NCI-H446 treated with DMSO at 0.1 percent for 48 hours (cell line): Measurements from ENCODE around the gene PLEKHH2.

Experiments used
- DNase-seq: peaks from one replicate; lab custom pipeline; 2025; lab: John Stamatoyannopoulos, UW

Gene PLEKHH2

DNA sequence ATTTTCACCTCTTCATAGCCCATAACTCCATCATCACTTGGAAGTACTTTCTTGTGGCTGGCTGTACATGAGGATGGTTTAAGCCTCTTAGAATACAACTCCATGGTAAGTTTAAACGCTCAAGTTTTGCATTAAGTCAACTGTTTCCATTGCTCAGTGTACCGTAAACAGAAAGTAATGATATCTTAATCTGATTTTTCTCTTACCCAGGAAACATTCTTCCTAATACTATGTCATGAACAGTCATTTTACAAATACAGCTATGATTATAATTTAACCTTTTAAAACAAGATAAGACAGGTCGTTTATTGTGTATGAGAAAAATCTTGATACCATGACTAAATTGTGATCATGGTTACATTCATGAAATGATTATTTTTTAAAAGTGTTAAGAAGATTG lies 125.2 kb downstream of the PLEKHH2 start:
- DNase-seq, result no peak

DNA sequence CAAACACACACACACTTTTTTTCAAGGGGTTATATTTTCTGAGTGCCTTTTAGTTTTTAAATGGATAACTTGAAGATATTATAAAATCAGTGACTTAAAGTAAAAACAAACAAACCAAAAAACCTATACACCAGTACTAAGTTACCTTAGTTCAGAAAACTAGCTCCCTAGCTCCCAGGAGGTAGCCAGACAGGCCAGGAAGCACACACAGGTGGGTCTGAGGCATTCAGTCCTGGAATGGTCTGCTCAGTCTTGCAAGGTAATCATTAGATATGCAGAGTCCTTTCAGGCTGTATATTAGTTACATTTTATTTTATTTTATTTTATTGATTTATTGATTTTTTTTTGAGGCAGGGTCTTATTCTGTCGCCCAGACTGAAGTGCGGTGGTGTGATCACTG lies 126.0 kb downstream of the PLEKHH2 start:
- no peak for DNase-seq

DNA sequence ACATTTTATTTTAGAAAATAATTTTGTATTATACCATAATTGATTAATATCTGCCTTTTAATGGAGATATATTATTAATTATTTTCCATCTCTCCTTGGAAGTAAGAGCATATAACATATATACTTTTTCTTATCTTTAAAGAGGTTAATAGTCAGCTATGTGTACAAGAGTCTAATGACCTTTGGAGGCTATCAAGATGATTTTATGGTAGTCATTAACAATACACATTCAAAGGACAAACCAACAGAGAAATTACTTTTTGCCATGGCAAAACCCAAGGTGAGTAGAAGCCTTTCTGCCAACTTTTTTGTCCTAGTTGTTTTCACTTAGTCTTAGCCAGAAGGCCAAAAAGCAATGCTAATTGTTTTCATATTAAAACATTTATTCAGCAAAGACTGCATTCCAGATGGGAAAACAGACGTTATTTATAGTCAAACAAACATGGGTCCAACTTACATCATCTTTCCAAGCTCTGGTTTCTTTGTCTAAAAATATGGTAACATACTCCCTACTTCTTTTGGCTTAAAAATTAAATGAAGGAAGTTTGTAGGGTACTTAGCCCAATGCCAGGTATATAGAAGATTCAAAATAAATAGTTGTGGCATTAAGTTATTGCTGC lies 127.1 kb downstream of the PLEKHH2 start:
- DNase-seq, result peak; percentile 39

DNA sequence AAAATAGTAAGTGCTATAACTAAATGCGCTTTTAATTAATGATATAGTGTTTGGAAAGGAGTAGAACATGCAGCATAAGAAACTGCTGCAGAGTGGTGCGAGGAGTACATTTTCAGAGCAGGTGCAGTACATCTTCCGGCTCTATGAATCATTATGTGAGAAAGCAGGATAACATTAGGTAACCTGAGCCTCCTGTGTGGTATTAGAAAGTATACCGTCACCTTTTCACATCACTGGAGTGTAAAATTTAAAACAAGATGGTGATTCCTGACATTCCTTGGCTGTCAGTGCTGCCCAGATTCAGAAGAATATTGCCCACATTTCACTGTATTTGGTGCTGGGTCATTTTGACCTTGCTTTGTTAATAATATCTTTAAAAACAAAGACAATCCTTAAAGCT lies 128.9 kb downstream of the PLEKHH2 start:
- no peak for DNase-seq

DNA sequence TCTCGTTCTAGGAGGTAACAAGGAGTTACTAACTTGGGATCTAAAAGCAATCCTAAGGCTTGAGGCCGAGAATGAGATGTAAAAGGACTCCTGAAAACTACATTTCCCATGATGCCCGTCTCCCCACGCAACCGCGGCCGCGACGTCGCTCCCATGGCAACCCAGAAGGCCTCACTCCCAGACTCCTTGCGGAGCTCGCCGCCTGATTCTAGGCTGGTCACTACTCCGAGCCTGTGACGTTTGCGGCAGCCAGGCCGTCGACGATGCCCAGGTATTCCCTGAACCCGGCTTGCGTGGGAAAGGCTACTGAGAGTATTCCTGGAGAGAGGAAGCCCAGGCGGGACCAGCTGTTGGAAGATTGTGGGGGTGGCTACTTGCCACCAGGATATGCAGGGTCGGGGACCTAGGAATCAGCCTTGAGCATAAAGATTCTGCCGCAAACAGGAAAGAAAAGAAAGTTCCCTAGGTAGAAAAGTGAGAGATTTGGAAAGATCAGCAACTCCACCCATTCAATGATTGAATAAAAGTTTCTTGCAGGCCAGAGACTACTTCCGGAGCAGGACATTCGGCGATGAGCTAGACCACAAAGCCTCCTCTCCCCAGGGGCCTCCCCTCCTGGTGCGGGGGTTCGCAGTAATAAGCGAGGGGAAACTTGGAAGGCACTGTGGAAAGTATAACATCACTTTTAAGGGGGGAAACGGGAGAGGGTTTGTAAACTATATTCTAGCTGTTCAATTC lies 137.0 kb downstream of the PLEKHH2 start, which contains the start of gene DYNC2LI1:
TSS of gene DYNC2LI1 (plus strand) at position 164 of the 738 bp plus-strand sequence. CDS start at position 264, 100 bp downstream.
- DNase-seq, result peak; percentile 51

DNA sequence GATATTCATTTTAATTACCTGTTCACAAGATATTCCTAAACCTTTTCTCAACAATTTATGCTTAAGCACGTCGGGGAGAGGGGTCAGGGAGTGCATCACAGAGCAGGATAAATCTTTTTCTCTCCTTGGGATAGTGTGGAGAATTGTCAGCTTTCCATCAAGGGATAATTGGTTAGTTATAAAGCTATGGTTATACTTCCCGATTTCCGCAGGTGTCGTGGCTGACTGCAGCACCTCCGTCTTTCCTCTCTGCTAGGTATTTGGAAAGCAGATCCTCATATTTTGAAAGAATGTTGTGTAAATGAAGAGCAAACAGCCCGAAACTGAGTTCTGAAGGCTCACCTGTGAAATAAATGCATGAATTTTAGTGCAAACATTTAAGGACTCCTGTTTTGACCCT lies 137.6 kb downstream of the PLEKHH2 start:
- DNase-seq, result no peak

DNA sequence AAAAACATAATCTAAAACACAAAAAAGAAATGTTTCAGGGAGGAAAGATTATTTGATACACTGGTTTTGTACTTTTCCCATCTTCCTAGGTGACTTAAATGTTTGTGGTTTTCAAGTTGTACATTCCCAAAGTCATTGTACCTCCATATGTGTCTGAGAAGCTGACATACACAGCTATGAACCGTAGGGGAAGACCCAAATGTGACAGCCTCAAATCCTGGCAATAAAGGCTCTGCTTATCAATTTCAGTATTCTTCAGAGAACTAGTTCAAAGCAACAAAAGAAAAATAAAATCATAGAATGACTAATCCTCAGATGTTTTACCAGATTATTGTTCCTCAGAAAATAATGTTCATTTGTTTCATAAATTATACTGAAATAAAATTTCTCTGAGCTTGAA lies 139.3 kb downstream of the PLEKHH2 start:
- DNase-seq, result no peak

DNA sequence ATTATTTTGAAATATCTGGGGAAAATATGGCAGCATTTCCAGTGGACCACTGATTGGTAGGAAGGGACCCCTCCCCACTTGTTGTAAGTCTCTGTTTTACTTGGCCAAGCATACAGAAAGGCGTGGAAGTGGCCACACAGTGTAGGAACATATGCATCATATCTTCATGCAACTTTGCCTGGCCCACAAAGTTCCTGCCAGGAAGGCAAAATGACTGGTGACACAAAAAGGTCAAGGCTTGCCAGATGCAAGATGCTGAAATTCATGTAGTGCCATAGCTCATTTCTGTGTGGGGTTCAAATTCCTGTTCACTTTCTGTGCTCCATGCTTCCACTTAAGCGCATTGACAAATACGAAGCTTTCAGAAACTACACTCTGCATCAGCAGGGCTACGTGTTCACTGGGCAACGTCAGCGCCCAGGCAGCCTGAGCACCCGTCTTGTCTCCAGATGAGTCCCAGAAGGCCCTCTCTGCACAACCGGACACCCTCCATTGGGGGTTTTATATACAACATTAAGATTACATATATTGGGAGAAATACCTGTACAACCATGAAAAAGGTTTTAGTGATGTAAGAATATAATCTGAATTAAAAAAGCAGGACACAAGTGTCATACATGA lies 140.4 kb downstream of the PLEKHH2 start:
- DNase-seq, result no peak

DNA sequence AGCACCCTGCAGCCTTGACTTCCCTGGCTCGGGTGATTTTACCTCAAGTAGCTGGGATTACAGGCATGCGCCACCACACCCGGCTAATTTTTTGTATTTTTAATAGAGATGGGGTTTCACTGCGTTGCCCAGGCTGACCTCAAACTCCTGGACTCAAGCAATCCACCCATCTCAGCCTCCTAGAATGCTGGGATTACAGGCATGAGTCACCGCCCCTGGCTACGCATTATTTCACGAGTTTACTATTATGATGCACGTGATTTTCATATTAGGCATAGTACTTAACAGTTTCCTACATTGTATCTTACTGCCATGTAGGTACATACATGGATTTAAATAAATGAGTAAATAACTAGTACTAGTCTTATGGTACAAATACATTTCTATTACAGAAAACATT lies 141.2 kb downstream of the PLEKHH2 start:
- DNase-seq, result no peak

DNA sequence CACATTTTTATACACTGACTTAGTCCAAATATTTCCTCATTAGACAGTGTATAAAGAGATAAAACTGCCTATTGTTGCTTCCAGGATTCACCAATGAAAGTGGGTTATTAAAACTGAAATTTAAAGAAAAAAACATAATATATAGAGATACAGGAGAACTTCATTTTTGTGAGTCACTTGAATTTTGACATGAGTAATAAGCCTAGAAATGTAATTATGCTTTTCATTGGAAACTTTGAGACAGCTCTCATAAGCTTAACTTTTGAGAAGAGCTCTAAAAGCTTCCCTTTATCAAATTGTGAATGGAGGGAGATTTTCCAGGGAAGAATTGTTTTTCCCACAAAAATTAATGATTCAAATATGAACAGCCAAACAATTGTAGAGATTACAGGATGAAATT lies 150.8 kb downstream of the PLEKHH2 start:
- no peak for DNase-seq

DNA sequence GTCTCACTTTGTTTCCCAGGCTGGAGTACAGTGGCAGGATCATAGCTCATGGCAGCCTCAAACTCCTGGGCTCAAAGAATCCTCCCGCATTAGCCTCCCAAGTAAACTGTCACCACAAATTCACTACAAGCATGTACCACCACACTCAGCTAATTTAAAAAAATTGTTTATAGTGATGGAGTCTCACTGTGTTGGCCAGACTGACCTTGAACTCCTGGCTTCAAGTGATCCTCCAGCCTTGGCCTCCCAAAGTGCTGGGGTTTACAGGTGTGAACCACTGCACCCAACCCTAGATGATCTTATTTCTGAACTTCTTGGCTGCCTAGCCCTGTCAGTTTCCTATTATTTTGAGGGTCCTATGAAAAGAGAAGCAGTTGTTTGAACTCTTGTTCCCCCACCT lies 151.6 kb downstream of the PLEKHH2 start:
- DNase-seq, result no peak

DNA sequence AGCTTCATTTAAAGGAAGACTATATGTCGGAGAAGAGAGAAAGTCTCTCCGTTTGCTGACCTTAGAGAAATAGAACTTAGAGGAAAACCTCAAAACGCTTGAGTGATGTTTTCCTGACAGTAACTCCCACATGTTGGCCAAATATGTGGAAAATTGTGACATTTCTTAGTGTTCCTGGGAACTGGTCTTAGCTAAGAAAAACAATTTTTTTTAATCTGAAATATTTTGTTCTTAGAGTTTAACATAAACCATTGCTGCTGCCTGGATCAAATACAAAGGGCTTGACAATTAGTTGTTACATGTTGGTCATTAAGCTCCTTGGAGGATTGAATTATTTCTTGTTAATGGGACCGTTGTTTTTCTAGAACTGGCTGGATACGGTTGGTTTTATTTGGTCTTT lies 153.1 kb downstream of the PLEKHH2 start:
- DNase-seq, result no peak

DNA sequence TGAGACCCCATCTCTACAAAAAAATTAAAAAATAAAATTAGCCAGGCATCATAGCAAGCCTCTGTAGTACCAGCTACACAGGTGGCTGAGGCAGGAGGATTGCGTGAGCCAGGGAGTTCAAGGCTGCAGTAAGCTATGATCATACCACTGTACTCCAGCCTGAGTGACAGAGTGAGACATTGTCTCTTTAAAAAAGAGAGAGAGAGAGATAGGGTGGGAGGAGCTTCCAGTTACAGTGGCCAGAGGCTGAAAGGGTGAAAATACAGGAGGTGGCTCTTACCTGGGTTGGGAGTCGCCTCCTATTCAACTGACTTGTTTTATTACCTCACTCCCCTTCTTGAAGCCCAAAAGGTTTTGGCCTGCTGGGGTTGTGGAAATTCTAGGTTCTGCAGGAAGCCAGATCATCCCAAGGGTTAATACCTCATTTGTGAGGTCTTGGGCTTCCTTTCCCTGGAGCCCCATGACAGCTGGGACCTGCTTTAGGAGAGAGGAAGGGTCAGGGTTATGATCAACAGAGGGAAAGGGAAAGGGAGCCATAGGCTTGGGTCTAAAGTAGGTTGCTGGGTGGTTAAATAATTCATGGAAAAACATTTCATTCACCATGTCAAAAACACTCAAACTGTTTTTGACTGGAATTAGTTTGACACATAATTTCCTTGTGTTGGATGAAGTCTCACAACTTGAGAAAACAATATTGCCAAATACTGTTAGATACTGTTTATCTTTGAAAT lies 154.1 kb downstream of the PLEKHH2 start:
- no peak for DNase-seq

DNA sequence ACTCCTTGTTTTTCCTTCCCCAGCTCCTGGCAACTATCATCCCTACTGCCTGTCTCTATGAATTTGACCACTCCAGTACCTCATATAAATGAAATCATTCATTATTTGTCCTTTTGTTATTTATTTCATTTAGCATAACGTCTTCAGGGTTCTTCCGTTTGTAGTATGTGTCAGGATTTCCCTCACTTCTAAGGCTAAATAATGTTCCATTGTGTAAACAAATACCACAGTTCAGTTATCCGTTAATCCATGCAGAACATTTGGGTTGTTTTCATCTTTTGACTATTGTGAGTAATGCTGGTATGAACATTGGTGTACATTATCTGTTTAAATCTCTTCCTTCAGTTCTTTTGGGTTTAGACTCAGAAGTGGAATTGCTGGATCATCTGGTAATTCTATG lies 155.6 kb downstream of the PLEKHH2 start:
- no peak for DNase-seq

DNA sequence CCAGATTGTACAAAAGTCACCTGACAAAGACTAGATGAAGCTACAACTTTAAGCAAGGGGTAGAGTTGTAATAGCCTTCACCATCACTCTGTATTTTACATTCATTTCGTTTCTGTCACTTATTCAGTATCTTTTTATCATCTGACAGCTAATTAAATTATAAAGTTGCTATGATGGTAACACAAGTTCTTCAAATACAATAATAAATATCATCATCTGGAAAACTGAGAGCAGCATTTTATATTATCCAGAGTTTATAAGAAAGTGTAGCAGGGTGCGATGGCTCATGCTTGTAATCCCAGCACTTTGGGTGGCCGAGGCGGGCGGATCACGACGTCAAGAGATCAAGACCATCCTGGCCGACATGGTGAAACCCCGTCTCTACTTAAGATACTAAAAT lies 157.9 kb downstream of the PLEKHH2 start:
- no peak for DNase-seq

DNA sequence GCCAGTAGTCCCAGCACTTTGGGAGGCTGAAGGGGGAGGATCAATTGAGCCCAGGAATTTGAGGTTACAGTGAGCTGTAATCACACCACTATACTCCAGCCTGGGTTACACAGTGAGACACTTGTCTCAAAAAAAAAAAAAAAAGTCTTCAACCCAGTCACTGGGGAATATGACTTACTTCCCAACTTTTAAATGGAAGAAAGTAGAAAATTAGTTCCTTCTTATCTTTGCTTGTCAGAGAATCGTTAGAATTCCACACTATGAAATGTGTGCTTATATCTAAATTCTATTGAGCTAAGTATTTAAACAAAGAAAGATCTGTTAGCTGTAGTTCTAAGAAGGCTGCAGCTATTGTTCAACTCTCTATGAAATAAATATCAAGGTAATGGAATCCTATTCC lies 159.1 kb downstream of the PLEKHH2 start:
- no peak for DNase-seq

DNA sequence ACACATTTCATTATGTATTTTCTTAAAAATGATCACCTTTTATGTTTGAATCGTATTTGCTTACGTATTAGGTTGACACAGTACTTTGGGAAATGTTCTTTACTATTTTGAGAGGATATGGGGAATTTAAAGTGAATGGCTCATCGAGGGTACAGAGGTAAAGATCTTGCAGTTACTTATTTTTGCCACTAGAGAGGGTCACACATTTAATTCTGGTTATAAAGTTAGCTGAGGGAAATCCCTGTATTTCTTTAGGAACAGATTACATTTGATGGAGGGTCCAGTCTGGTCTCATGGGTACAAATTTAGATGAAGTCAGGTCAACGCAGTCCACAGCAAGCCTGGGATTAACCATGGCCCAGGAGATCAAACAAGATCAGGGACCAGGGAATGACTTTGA lies 161.2 kb downstream of the PLEKHH2 start:
- no peak for DNase-seq

DNA sequence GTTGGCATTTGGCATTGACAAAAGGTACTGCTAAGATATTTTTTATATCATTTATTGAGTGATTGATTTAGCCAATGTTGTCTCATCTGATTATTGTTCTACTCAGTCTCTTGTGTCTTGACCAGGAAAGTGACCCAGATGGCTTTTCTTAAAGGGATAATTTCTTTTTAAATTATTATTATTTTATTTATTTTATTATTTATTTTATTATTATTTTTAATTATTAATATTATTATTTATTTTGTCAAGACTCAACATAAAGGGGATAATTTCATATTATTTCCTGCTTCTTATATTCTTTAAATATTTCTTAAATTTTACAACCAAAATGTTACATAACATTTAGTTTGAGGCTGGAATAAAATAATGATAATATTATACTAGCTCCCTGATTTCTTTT lies 163.8 kb downstream of the PLEKHH2 start:
- no peak for DNase-seq

DNA sequence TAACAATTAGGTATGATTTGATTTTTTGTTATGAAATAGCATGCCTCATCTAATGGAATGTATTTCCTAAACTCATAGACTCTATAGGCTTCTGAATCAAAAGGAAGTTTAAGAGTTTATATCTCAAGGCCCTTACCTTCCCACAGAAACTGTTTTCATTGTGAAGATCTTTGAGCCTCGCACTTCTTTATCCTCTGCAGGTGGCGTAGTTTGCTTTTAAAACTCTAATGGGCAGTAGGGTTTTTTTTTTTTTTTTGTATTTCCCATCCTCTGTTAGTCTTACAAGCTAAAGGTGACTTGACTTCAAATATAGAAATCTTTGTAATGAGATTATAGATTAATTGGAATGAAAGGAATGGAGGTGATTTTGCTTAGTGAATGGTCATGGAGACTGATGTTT lies 165.1 kb downstream of the PLEKHH2 start:
- DNase-seq, result no peak

DNA sequence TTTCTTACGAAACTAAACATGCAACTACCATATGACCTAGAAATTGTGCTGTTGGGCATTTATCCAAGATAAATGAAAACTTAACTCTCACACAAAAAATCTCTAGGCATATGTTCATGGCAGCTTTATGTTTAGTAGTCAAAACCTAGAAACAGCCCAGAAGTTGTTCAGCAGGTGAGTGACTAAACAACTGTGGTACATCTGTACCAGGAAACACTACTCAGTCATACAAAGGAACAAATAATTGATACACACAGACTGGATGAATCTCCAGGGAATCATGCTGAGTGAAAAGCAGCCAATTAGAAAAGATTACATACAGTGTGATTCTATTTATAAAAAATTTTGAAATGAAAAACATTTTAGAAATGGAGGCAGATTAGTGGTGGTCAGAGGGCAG lies 166.1 kb downstream of the PLEKHH2 start:
- no peak for DNase-seq

DNA sequence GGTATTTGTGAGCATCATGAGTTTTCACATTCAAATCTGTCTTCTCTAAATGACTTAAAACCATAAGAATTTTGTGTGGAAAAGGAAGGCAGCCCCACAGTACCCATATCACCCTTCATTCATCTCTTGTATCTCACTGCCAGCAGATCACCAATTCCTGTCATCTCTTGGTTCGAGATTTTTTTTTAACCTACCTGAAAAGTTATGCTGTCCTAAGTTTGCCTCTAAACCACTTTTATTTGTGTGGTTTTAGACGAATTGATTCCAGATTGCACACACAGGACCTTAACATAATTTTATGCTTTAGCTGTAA lies 169.6 kb downstream of the PLEKHH2 start:
- DNase-seq, result no peak

DNA sequence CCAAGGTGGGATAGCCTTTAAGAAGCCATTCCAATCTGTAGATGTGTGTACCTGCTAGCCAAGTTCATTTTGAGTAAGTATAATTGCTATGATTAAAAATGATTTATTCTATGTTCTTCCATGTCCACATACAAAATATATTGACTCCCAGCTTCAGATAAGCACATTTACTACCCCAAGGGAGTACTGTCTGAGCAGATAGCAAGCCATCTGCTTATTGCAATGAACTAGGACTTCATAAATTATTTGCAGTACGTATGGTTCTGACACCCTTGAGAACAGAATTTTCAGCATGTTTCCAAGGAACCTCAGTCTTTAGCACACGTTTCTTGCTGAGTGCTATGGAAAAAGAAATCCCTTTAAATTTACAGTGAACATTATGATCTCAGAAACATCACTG lies 173.4 kb downstream of the PLEKHH2 start:
- no peak for DNase-seq

DNA sequence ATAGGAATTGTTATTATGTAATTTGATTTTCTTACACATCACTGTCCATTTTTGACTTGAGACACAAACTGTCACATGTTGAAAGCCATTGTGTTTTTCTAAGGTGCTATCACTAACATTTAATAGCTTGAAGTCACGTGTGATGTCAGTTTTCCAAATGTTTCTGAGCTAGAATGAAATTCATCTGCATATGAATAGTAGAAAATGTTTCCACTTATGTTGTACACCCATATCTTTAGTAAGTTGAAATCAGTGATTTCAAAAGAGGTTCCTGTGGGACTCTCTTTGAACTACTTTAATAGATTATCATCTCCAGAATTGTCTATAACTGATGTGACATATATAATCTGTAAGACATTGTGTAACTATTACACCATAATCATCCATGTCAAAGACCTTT lies 173.8 kb downstream of the PLEKHH2 start:
- DNase-seq, result no peak
